ENCODE measurements around the gene PACRG.

PACRG gene

GRCh38 chr6:163066200-163066599, 338.4 kb downstream of the PACRG start:
- H3K4me3 ChIP-seq (ENCODE audit: low read length) = no peak overlapping the region
- no peak for TF ChIP-seq CTCF (conservative IDR thresholded peaks at IDR 0.05; ENCODE audit: low read depth, low read length)
- DNase-seq (ENCODE audit: low read depth) = no peak

- TF ChIP-seq CTCF (conservative IDR thresholded peaks at IDR 0.05; ENCODE audit: low read depth, low read length) = no peak
- no peak for DNase-seq (ENCODE audit: low read depth)
- H3K4me3 ChIP-seq (ENCODE audit: low read length) = no peak overlapping the region
Observed at GRCh38 chr6:163077134-163077533, 349.4 kb downstream of the PACRG start.

- no peak for DNase-seq (ENCODE audit: low read depth)
- TF ChIP-seq CTCF (conservative IDR thresholded peaks at IDR 0.05; ENCODE audit: low read depth, low read length) = no peak
- no peak overlapping the region for H3K4me3 ChIP-seq (ENCODE audit: low read length)
Observed at GRCh38 chr6:163078712-163079111, 350.9 kb downstream of the PACRG start.

- TF ChIP-seq CTCF (conservative IDR thresholded peaks at IDR 0.05; ENCODE audit: low read depth, low read length) = no peak
- no peak for DNase-seq (ENCODE audit: low read depth)
- no peak overlapping the region for H3K4me3 ChIP-seq (ENCODE audit: low read length)
Observed at GRCh38 chr6:163080228-163080627, 352.5 kb downstream of the PACRG start.

GRCh38 chr6:163083141-163083540, 355.4 kb downstream of the PACRG start:
- no peak overlapping the region for H3K4me3 ChIP-seq (ENCODE audit: low read length)
- no peak for DNase-seq (ENCODE audit: low read depth)
- TF ChIP-seq CTCF (conservative IDR thresholded peaks at IDR 0.05; ENCODE audit: low read depth, low read length) = no peak

- no peak for TF ChIP-seq CTCF (conservative IDR thresholded peaks at IDR 0.05; ENCODE audit: low read depth, low read length)
- H3K4me3 ChIP-seq (ENCODE audit: low read length) = no peak overlapping the region
- no peak for DNase-seq (ENCODE audit: low read depth)
Observed at GRCh38 chr6:163085426-163085825, 357.7 kb downstream of the PACRG start.

GRCh38 chr6:163085861-163086623, 358.3 kb downstream of the PACRG start:
- no peak for DNase-seq (ENCODE audit: low read depth)
- no peak overlapping the region for H3K4me3 ChIP-seq (ENCODE audit: low read length)
- TF ChIP-seq CTCF (conservative IDR thresholded peaks at IDR 0.05; ENCODE audit: low read depth, low read length) = no peak
